Non-pigmented ciliary epithelial cell (primary cell): Measurements from ENCODE around the gene KCNMB3.

Experiments used
- DNase-seq: peaks from one replicate; pipeline ENCODE4 v3.0.0-alpha.2; 2010; ENCODE audit warnings: low read depth

KCNMB3 gene

DNA sequence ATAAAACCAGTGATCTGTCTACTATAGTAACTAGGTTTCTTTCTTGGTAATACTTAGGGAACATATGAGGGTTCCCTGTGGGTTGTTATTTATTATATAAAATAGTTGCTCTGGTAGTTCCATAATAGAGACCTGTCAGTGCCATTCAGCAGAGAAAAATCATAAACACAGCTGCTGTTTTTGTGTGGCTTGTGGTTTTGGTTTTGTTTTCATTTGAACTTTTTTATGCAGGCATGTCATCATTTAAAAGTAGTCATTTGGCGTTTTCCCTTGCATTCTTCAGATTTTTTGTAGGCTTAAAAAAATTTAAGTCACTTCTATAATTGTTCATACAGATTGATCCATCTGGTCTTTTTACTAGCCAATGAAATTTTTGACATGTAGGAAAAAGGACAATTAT is 54.8 kb downstream of the KCNMB3 start:
- peak; percentile 67 for DNase-seq

DNA sequence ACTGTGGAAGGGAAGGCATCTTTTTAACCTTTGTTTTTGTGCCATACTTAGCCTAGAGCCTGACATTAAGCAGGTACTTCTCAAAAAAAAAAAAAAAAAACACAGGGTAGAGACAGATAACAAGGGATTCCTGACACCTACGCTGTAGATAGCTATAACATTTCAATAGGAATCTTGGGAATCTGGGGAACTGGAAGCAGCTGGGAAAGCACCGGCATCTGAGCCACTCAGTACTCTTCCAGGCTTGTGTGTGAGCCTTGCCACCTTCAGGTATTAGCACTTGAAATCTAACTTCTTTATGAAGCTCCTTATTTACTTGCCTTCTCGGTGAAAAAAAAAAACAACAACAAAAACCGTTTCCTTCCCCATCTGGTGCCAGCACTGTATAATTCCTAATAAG is 56.0 kb downstream of the KCNMB3 start:
- DNase-seq: no peak
